LNCAP (cell line): ENCODE data around the gene DHRS7C.

Source experiments
- TF ChIP-seq, protein P1 (sequence below): fragments of 450-650 bp; IDR thresholded peaks from 2 replicates; pipeline ENCODE4 v1.5.1; 2017; ENCODE audit warnings: mild to moderate bottlenecking

DHRS7C gene

DNA sequence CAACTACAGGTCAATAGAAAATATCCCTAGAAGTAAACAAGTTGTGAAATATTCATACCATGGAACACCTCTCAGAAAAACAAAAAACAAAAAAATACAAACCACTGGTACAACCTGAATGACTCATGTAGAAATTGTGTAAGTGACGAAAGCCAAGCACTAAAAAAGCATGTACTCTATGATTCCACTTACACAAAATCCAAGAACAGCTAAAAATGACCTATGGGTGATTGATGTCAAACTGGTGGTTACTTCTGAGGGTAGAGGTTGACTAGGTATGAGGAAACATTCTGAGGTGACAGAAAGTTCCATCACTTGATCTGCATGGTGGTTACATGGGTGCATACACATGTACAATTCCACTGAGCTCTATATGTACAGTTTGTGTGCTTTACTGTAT lies 31.1 kb downstream of the DHRS7C start:
- TF ChIP-seq, protein P1, sequence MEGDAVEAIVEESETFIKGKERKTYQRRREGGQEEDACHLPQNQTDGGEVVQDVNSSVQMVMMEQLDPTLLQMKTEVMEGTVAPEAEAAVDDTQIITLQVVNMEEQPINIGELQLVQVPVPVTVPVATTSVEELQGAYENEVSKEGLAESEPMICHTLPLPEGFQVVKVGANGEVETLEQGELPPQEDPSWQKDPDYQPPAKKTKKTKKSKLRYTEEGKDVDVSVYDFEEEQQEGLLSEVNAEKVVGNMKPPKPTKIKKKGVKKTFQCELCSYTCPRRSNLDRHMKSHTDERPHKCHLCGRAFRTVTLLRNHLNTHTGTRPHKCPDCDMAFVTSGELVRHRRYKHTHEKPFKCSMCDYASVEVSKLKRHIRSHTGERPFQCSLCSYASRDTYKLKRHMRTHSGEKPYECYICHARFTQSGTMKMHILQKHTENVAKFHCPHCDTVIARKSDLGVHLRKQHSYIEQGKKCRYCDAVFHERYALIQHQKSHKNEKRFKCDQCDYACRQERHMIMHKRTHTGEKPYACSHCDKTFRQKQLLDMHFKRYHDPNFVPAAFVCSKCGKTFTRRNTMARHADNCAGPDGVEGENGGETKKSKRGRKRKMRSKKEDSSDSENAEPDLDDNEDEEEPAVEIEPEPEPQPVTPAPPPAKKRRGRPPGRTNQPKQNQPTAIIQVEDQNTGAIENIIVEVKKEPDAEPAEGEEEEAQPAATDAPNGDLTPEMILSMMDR, result no peak

DNA sequence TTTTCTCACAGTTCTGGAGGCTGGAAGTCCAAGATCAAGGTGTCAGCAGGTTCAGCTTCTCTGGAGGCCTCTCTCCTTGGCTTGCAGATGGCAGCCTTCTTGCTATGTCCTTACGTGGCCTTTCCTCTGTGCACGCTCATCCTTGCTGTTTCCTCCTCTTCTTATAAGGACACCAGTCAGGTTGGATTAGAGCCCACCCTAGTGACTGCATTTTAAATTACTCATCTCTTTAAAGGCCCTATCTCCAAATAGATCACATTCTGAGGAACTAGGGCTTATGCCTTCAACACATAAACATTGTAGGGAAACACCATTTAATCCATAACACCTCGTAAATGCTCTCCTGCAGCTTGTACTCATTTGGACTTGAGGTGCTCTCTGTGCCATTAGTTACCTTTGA lies 36.3 kb downstream of the DHRS7C start:
- TF ChIP-seq, protein P1, result no peak

DNA sequence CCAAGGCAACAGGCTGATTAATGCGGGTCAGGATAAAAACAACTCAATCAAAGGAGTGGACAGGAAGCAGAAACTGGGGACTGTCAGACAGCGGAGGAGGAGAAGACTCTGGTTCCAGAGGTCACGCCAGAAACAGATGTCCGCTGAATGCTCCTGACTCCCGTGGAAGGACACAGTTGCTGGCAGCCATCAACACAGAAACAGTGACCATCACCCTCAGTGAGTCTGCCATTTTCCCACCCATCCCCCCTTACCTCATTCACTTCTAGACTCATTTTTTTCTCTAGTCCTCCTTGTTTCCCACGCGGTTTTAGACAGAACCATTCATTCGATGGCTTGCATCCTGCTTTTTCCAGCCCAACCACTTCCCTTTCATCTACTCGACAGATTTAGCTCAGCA lies 40.9 kb downstream of the DHRS7C start:
- TF ChIP-seq, protein P1, result no peak

DNA sequence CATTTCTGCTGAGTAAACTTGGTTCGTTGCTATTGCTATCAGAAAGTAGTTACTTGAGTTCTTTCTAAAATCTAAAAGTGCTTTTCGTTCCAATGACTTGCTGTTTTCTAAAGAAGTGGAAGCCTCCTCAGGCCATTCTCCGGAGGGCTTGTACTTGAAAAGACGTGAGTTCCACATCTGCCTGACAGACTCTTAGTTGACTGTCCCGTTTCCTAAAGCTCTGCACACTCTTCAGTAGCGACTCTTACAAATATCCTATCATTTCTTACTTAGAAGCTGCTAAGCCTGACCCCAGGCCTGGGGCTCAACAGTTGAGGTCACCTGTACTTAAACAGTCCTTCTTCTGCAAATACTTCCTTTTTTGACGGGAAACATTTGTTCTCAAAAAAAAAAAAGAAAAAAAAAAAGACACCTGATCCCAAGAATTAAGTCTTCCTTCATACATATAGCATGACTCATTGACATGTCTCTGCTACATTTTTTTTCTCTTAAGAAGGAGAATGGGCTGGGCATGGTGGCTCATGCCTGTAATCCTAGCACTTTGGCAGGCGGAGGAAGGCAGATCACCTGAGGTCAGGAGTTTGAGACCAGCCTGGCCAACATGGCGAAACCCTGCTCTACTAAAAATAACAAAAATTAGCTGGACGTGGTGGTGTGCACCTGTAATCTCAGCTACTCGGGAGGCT lies 61.5 kb downstream of the DHRS7C start:
- TF ChIP-seq, protein P1, result no peak

DNA sequence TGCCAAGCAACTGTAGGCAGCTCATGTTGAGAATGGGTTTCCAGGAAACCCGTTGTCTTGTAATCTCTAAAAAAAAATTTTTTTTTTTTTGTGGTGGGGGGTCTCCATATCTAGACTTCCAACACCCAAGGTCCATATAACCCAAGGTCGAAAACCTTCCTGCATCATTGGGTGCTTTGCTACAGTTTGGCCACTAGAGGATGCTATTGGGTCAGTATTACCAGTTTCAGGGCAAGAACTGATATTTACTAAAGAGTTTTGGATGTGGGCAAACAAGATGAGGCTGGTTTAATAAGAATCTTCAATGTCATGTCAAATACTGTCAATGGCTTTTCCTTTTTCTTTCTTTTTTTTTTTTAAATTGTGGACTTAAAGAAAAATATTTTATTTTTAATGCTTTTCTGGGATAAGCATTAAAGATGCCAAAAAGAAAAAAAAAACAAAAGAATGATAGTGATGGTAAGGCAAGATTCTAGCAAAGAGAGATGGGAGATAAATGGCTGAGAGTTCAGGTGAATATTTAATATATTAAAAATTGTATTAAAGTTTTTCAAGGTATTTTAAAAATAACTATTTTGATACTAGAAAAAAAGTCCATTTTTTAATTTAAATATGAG lies 62.2 kb downstream of the DHRS7C start:
- TF ChIP-seq, protein P1, result peak; percentile 99

- TF ChIP-seq, protein P1, result no peak
Observed at GRCh38 chr17:9728564-9728963, 62.8 kb downstream of the DHRS7C start.

DNA sequence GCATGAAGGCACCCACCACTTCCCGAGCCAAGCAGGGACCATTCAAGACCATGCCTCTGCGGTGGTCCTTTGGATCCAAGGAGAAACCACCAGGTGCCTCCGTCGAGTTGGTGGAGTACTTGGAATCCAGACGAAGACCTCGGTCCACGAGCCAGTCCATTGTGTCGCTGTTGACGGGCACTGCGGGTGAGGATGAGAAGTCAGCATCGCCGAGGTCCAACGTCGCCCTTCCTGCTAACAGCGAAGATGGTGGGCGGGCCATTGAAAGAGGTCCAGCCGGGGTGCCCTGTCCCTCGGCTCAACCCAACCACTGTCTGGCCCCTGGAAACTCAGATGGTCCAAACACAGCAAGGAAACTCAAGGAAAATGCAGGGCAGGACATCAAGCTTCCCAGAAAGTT lies 63.4 kb downstream of the DHRS7C start:
- TF ChIP-seq, protein P1, result no peak
